SK-MEL-5 (cell line): Measurements from ENCODE around the gene ANKRD7. TPM values are rescaled to one million over a fixed set of nuclear protein-coding genes. Genes with fewer than 3 reads are reported as not detected.

Source experiments
- DNase-seq: peaks from one replicate; pipeline ENCODE4 v3.0.0-alpha.2; 2016; ENCODE audit warnings: low read depth, low spot score
- in situ Hi-C: cut with HindIII; loops from 2 replicates; pipeline ENCODE4 v1.10.0; 2016; ENCODE audit warnings: low sequenced_read_pairs, high pct_unique_total_duplicates, low pct_unique_long_range_greater_than_20kb
- polyA plus RNA-seq, 2 experiments: library from polyadenylated mRNA; depleted of rRNA; stranded (reverse); fragments of >200 nt; gene quantifications; 2 replicates each; pipeline ENCODE4 v1.2.3, GENCODE V29; 2015
- total RNA-seq: library from RNA; depleted of rRNA; stranded (reverse); fragments of >200 nt; shearing (Covaris generic); gene quantifications from 2 replicates; pipeline ENCODE4 v1.2.3, GENCODE V29; 2014; rRNA removed

Gene ANKRD7
- 8.7 and 9.6 TPM in 2 replicates for total RNA-seq
- polyA plus RNA-seq (2015; cell fraction: cytosol; rRNA removed): 3.1 and 3.2 TPM in 2 replicates
- polyA plus RNA-seq (2015; cell fraction: nucleus; rRNA removed): 5.4 and 10.8 TPM in 2 replicates

DNA sequence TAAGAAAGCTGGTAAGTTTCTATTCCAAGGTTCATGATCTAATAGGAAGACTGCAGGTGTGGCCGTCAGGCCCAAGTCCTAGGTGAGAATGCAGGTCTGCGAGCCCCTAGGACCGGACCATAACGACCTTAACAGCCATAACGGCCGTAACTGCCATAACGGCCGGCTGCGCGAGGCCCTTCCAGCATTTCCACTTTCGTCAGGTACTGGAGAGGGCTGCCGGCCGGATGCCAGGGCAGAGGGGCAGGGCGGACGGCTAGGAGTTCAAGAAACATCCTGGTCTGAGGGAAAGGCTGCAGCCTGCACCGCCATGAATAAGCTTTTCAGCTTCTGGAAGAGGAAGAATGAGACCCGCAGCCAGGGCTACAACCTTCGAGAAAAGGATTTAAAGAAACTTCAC, at the start of gene ANKRD7:
Gene ANKRD7 (plus strand): TSS at position 184 of the 400 bp plus-strand sequence. CDS start 127 bp downstream, at position 311.
- in situ Hi-C loops: no loop called here
- no peak for DNase-seq

DNA sequence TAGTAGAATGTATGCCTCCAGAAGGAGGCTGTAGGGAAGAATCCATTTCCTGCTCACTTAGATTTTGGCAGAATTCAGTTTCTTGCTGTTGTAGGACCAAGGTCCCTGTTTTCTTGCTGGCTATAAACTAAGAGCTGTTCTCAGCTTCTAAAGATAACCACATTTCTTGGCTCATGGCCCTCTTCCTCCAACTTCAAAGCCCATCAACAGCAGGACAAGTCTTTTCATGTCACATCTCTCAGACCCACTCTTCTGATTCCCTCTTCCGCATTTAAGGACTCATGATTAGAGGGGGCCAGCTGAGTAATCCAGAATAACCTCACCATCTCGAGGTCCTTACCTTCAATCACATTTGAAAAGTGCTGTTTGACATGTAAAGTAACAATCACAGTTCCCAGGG, 48.8 kb upstream of the ANKRD7 start:
- no peak for DNase-seq
- in situ Hi-C loops: no loop called here

GRCh38 chr7:118179191-118179590, 45.3 kb upstream of the ANKRD7 start:
- no peak for DNase-seq
- in situ Hi-C loops: no loop called here

- in situ Hi-C loops: no loop called here
- no peak for DNase-seq
Observed at GRCh38 chr7:118182593-118183427, 41.7 kb upstream of the ANKRD7 start.

DNA sequence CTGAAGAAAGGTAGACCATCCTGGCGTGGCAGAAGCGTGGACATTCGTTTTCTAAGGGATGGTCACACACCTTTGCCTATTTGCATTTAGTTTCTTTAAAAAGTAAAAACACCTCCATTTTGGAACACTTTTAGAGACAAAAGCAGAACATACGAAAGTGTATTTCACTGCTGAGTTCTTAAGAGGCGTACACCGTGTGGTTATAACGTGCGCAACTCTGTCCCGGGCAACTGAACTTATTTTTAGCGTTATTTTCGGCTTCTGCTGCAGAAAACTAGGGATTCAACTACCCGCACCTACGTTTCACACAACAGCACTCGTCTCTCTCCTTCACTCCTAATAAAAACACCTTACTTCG, 41.1 kb upstream of the ANKRD7 start:
- in situ Hi-C loops: no loop called here
- DNase-seq: no peak

DNA sequence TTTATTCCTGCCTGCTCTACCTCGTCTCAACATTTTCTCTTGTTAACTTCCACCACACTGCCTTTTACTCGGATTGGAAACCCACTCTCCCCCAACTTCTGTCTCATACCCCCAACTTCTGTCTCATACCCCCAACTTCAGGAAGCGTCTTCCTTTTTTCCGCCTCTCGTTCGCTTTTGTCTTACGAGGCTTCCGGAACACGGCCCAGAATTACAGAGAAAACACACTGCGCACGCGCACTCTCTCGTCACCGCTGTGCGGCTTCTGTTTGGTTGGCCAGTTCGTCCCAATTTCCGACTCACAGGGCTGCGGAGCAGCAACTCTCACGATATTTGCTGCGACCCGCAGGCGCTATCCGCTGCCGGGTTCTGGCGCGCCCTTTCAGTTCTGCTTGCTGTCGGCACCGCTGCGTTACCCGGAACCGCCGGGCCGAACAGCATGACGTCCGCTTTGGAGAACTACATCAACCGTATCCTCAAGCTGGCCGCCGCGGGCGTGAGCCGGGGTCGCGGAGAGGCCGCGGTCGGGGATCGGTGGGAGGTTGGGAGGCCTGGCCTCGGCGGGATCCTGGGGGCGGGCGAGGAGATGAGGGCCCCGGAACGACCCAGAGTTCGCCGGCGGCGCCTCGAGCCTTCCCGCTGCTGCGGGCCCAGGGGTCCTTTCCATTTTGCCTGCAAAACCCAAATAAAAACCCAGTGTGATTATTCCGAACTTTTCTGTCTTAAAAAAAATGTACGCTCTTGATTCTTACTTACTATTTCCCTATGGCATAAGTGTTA, 40.5 kb upstream of the ANKRD7 start, which contains the start of gene LSM8:
Gene LSM8 (plus strand): TSS at position 379 of the 779 bp plus-strand sequence. CDS start 60 bp downstream, at position 439.
- peak; percentile 99 for DNase-seq
- in situ Hi-C loops: no loop called here

- peak; percentile 30 for DNase-seq
- in situ Hi-C loops: no loop called here
Observed at GRCh38 chr7:118184565-118184940, 40.0 kb upstream of the ANKRD7 start.

DNA sequence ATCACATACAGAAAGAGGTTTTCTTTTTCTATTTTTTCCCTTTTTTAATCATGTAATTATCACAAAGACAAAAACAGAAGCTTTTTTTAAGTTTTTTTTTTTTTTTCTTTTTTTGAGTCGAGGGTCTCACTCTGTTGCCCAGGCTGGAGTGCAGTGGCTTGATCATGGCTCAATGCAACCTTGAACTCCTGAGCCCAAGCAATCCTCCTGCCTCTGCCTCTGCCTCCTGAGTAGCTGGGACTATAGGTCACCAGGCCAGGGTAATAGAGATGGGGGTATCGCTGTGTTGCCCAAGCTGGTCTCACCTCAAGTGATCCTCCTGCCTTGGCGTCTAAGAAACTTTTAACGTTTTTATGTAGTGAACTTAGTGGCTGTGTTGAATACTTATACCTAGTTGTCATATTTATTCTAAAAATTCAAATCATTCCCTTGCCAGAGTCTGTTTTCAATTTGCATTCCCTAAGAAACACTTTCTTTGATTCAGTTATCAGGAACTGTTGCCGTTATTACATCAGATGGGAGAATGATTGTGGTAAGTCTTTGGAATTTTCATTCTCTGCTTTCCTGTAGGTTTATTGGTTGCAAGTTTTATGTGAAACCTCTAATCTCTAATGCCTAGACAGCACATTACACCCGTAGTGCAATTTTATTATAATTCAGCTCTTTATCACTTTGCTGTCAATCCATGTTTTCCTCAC, 39.2 kb upstream of the ANKRD7 start:
- peak; percentile 63 for DNase-seq
- in situ Hi-C loops: no loop called here

DNA sequence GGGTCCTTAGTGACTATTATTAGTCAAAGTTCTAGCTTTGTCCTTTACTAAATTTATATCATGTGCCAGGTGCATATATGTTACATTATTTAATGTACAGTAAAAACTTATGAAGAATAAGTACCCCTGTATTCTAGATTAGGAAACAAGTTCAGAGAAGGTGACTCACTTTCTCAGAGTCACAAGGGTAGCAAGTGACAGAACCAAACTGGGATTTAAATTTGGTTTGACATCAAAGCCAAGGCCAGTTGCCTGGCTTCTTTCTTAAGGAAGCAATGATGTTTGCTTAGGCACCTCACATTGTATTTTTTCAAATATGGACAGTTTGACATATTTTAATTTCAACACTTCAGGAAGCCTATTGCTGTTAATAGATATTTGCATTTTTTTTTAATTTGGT, 38.0 kb upstream of the ANKRD7 start:
- in situ Hi-C loops: no loop called here
- peak; percentile 69 for DNase-seq

DNA sequence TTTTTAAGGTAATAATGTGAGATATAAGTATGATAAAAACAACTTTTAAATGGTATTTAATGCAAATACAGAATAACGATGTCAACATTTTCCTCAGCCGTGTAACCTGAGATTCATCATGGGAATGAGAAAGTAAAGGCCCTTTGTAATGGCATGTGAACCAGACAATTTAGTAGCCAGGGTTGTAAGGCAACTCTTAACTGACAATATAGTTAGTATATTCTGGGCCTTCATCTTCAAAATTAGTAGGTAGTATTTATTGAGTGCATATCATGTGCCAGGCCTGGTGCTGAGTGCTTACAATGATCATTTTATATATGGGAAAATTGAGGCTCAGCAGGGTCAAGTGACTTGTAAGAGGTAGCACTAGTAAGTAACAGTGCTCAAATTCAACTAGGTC, 29.9 kb upstream of the ANKRD7 start:
- in situ Hi-C loops: no loop called here
- peak; percentile 95 for DNase-seq

DNA sequence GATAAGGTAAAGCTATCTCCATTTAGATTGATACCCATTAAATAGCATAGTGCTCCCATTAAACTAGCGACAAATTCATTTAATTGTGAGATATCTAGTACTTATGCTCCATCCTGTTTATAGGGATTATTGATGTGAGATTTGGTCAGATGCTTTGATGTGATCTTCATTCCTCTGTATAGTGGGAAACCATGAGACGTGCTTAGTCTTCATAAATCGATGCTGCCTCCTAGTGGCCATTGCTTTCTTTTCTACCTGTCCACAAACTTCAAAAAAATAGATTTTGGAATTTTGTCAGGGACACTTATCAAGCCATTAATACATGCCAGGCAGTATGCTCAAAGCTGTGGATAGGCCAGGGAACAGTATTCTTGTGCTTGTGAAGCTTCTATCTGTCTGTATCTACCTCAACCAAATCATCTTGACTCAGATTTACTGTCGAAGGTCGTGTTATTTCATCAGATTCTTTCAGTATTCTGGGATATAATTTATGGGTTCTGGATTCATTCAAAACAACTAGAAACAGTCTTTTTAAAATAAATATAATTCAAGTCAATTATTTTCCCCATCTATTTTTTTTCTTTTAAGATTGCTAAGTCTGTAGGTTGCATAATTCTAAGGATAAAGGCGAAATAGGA, 28.5 kb upstream of the ANKRD7 start:
- peak; percentile 91 for DNase-seq
- in situ Hi-C loops: no loop called here

GRCh38 chr7:118202061-118202460, 22.4 kb upstream of the ANKRD7 start:
- in situ Hi-C loops: no loop called here
- DNase-seq: no peak

DNA sequence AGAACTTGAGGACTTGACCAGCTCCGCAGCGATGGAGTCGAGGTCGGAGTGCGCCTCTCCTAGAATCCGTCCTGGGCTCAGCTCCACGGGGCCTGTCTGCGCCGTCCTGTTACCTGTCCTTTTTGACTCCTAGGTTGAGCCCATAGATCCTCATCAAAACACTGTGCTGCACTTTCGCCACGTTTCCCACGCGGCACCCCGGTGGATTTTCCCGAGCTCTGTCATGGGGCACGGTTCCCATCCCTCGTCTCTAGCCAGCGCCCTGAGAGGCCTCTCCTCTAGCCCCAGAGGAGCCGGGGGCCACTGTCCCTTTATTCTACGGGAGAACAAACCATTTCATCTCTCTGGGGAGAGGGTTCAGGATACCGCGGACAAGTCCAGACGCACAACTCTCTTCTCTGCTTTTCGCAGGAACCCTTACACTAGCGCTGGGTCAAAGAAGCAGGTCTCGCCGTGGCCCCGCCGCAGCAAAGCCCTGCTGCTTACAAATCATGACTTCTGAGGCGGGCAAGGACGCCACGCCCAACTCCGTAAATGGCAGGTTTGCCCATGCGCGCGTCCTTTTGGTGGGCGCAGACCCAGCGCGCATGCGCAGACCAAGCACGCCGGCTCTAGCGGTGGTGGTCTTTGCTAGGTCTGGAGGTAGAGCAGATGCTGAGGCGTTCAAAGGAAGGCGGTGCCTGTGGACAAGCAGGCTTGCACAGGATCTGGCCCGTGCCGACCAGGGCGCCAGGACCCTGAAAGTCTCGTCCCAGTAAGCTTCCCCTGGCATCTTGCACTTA, 10.3 kb upstream of the ANKRD7 start:
- in situ Hi-C loops: no loop called here
- peak; percentile 93 for DNase-seq

DNA sequence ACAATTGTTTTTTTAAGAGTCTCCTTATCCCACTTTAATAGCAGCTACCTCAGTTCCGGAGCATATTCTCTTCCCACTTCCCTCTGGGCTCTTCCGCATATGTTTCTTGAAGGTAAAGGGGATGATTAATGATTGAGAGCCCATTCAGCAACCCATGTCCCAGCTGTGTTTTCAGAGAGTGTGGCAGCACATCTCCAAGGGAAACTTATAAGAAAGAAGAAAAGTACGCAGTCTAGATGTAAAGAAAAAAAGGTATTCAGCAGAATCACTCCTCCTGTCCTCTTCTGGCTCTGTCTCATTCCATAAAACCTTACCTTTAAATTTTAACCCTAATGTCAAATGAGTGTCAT, 9.7 kb upstream of the ANKRD7 start:
- in situ Hi-C loops: no loop called here
- no peak for DNase-seq

GRCh38 chr7:118217210-118217619, 7.3 kb upstream of the ANKRD7 start:
- in situ Hi-C loops: no loop called here
- DNase-seq: no peak

- no peak for DNase-seq
- in situ Hi-C loops: no loop called here
Observed at GRCh38 chr7:118218413-118219156, 5.9 kb upstream of the ANKRD7 start.
